Gastrocnemius medialis (tissue), 4 donors: ENCODE results near the gene MYRIP.

Experiments
- POLR2A ChIP-seq, 2 donors: fragments of 450-650 bp; IDR thresholded peaks; one replicate each; pipeline ENCODE4 v1.6.1; 2017; ENCODE audit warnings: antibody characterized with exemption in 2 of 2, mild to moderate bottlenecking in 2 of 2, moderate library complexity in 2 of 2
- TF ChIP-seq, protein P1 (sequence below), 5 experiments: fragments of 450-650 bp in 3 of 5; fragments of 200-600 bp in 2 of 5; sonication (generic) in 2 of 5; IDR thresholded peaks in 4 of 5; conservative IDR thresholded peaks in 1 of 5; 1 replicate in 4 of 5; 2 replicates in 1 of 5; pipeline ENCODE4 v1.5.1; 2016 to 2019; ENCODE audit warnings: antibody characterized with exemption in 5 of 5, mild to moderate bottlenecking in 3 of 5, moderate library complexity in 3 of 5

DNA sequence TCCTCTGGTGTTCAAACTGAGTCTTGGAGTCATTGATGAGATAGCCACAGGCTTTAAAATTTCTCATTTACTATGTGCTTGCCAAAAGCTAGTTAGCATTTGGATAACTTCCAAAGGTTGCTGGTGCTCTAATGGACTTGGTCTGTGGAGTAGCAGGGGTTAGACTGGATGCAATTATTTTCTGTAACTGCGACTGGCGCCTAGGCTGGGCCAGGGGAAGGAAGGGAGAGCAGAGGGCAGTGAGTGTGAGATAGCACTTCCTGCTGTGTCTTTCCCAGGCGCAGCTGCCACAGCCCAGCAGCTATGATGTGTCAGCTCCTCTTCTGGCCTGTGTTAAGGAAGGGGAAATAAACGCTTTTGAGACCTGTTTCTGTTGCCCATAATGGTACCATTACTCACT lies 98.6 kb downstream of the MYRIP start:
- TF ChIP-seq, protein P1, sequence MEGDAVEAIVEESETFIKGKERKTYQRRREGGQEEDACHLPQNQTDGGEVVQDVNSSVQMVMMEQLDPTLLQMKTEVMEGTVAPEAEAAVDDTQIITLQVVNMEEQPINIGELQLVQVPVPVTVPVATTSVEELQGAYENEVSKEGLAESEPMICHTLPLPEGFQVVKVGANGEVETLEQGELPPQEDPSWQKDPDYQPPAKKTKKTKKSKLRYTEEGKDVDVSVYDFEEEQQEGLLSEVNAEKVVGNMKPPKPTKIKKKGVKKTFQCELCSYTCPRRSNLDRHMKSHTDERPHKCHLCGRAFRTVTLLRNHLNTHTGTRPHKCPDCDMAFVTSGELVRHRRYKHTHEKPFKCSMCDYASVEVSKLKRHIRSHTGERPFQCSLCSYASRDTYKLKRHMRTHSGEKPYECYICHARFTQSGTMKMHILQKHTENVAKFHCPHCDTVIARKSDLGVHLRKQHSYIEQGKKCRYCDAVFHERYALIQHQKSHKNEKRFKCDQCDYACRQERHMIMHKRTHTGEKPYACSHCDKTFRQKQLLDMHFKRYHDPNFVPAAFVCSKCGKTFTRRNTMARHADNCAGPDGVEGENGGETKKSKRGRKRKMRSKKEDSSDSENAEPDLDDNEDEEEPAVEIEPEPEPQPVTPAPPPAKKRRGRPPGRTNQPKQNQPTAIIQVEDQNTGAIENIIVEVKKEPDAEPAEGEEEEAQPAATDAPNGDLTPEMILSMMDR (IDR thresholded peaks at IDR 0.05 in 4 of 5, conservative IDR thresholded peaks at IDR 0.05 in 1 of 5) = no peak
- TF ChIP-seq POLR2A (IDR thresholded peaks at IDR 0.05) = no peak
